ENCODE data around the gene PNMA8B.
"Not testable (repeated sequence)": the region's sequence is repeated elsewhere in the genome, so short reads cannot be mapped to it uniquely, and the experiment has no call there.

The PNMA8B gene

DNA sequence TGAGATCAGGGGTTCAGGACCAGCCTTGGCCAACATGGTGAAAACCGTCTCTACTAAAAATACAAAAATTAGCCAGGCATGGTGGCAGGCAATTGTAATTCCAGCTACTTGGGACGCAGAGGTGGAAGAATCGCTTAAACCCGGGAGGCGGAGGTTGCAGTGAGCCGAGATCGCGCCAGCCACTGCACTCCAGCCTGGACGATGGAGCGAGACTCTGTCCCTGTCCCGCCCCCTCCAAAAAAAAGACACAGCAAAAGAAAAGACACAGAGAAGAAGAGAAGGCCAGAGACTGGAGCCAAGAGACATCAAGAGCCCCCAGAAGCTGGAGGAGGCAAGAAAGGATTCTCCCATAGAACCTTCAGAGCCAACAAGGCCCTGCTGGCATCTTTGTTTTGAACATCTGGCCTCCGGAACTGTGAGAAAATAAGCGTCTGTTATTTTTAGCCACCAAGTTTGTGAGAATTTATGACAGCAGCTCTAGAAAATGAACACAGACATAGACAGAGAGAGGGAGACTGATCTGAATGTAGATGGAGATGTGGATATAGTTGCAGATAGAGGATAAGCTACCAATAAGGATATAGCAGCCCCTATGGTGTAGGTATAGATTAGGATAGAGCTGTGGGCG lies 25.7 kb upstream of the PNMA8B start:
- H3K4me3 ChIP-seq (ENCODE audit: low read length) = no peak overlapping the region
- no peak for TF ChIP-seq ZNF274 (IDR thresholded peaks at IDR 0.05; ENCODE audit: low read depth, low read length)

DNA sequence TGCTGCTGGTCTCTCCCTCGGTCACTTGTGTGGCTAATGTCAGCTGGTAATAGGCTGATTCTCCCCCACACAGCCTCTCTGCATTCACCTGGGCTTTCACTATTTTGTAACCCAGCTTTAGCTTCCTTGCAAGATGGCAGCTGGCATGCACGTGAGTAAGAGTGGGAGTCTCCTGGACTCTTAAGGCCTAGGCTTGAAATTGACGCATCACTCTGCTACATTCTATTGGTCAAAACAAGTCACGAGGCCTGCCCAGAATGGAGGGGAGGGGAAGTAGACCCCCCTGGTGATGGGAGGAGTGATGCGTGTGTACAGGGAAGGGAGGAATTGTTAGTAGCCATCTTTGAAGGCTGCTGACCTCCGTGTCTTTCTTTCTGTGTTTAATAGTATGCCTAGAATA lies 24.9 kb upstream of the PNMA8B start:
- H3K4me3 ChIP-seq (ENCODE audit: low read length) = no peak overlapping the region
- no peak for TF ChIP-seq ZNF274 (IDR thresholded peaks at IDR 0.05; ENCODE audit: low read depth, low read length)

GRCh38 chr19:46517471-46517870 lies 21.8 kb upstream of the PNMA8B start:
- H3K4me3 ChIP-seq (ENCODE audit: low read length) = no peak overlapping the region
- TF ChIP-seq ZNF274 (IDR thresholded peaks at IDR 0.05; ENCODE audit: low read depth, low read length) = no peak

DNA sequence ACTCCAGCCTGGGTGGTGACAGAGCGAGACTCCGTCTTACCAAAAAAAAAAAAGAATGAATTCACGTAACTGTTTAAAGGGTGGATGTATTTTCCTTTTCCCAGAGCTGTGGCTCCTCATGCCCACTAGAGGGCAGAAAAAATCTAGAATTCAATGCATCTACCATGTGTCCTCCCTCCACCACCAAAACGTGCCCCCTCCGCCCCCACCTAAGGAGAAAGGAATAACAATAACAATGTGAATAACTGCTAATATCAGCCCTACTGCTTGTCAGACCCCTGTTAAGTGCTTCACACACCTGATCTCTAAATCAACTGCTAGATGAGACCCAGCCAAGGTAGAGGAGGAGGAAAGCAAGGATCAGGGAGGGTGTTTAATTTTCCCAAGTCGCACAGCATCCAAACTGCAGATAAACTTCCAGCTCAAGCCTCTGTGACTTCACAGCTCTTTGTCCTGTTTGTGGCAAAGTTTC lies 20.2 kb upstream of the PNMA8B start:
- no peak for TF ChIP-seq ZNF274 (IDR thresholded peaks at IDR 0.05; ENCODE audit: low read depth, low read length)
- no peak overlapping the region for H3K4me3 ChIP-seq (ENCODE audit: low read length)

DNA sequence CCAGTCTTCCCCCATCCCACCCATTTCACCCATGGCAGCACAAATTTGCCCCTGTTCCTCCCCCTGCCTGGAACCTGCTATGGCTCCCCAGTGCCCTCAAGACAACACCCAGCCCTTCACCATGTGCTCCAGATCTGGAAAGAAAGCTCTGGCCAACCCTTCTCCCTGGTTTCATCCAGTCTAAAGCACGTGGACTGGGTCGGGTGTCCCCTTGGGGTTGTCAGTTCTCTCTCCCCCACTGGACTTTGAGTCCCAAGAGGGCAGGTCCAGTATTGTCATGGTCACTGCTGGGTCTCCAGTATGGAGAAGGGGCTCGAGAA lies 19.6 kb upstream of the PNMA8B start:
- TF ChIP-seq ZNF274 (IDR thresholded peaks at IDR 0.05; ENCODE audit: low read depth, low read length) = no peak
- no peak overlapping the region for H3K4me3 ChIP-seq (ENCODE audit: low read length)

- no peak overlapping the region for H3K4me3 ChIP-seq (ENCODE audit: low read length)
- TF ChIP-seq ZNF274 (IDR thresholded peaks at IDR 0.05; ENCODE audit: low read depth, low read length) = no peak
These were observed 19.1 kb upstream of the PNMA8B start for GRCh38 chr19:46514589-46515289.

DNA sequence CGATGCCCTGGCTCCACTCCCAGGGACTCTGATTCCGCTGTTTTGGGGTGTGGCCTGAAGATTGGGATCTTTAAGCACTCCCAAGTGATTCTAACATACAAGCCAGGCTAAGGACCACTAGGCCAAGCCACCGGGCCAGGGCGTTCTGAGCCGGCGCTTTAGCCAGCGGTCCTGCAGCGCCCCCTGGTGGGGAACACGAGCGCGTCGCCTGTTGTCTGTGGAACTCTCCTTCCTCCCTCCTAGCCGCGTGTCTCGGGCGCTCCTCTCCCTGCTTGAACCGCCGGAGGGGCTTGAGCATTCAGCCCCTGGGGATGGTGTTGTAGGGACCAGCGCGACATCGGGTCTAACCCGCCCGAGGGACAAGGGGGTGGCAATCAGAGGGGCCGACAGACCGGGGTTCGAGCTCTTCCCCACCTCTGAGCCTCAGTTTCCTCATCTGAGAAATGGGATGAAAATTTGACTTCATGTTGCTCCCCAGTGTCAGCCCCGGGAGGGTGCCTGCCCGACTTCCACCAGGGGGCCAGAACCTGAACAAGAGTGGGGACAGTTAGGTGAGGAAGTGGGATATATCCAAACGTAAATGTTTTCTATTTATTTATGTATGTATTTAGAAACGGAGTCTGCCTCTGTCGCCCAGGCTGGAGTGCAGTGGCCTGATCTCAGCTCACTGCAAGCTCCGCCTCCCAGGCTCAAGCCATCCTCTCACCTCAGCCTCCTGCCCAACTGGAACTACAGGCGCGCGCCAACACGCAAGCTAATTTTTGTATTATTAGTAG lies 18.0 kb upstream of the PNMA8B start:
- H3K4me3 ChIP-seq (ENCODE audit: low read length) = no peak overlapping the region
- no peak for TF ChIP-seq ZNF274 (IDR thresholded peaks at IDR 0.05; ENCODE audit: low read depth, low read length)

DNA sequence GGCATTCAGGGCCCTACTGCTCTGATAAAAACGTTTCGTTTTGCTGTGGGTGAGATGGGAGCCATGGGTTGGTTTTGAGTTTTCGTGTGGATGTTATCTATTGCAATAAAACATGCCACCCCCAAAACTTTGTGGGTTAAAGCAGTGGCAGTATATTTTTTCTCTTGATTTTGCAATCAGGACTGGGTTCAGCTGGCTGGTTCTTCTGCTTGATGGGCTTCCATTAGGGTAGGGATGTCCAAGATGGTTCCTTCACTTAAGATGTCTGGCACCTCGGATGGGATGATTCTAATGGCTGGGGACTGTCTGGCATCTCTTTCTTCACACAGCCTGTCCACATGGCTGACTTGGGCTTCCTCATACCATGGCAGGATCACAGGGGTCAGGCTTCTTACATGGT lies 15.6 kb upstream of the PNMA8B start:
- H3K4me3 ChIP-seq (ENCODE audit: low read length) = no peak overlapping the region
- TF ChIP-seq ZNF274 (IDR thresholded peaks at IDR 0.05; ENCODE audit: low read depth, low read length) = no peak

DNA sequence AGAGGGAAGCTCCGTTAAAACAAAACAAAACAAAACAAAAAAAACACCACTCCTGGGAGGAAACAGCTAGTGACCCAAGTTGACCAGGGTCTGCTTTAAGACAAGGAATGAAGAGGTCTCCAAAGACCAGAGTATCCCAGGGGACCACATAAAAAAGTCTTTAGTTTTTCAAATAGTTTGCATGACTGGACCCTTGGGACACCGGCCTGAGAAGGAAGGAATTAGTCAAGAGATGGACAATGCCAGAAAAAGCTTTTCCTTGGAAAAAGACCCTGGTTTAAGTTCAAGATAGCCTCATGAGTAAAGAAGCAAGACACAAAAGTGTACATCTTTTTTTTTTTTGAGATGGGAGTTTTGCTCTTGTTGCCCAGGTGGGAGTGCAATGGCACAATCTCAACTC lies 12.5 kb upstream of the PNMA8B start:
- no peak for TF ChIP-seq ZNF274 (IDR thresholded peaks at IDR 0.05; ENCODE audit: low read depth, low read length)
- no peak overlapping the region for H3K4me3 ChIP-seq (ENCODE audit: low read length)

- TF ChIP-seq ZNF274 (IDR thresholded peaks at IDR 0.05; ENCODE audit: low read depth, low read length) = no peak
- no peak overlapping the region for H3K4me3 ChIP-seq (ENCODE audit: low read length)
These were observed 8.3 kb upstream of the PNMA8B start for GRCh38 chr19:46503848-46504453.

- TF ChIP-seq ZNF274 (IDR thresholded peaks at IDR 0.05; ENCODE audit: low read depth, low read length) = no peak
- H3K4me3 ChIP-seq (ENCODE audit: low read length) = no peak overlapping the region
These were observed 7.2 kb upstream of the PNMA8B start for GRCh38 chr19:46502891-46503290.

- no peak for TF ChIP-seq ZNF274 (IDR thresholded peaks at IDR 0.05; ENCODE audit: low read depth, low read length)
- no peak overlapping the region for H3K4me3 ChIP-seq (ENCODE audit: low read length)
These were observed 4.0 kb upstream of the PNMA8B start for GRCh38 chr19:46499692-46500091.

DNA sequence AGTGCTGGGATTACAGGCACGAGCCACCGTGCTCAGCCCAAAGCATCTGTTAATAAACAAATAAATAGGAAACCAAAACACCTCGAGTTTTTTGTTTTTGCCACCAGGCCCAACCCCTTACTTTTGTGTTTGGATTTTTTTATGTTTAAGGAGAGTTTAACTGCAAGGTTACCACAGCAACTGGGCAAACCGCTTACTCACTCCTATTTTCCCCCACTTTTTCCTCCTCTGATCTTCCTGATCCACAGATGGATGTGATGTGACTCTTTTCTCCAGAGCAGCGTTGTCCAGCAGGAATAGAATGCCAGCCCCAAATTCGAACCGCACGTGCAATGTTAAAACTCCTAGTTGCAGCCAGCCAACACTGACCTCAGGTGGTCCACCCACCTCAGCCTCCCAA lies 2.1 kb upstream of the PNMA8B start:
- TF ChIP-seq ZNF274 (IDR thresholded peaks at IDR 0.05; ENCODE audit: low read depth, low read length) = no peak
- no peak overlapping the region for H3K4me3 ChIP-seq (ENCODE audit: low read length)

GRCh38 chr19:46496886-46497285 lies 1.2 kb upstream of the PNMA8B start:
- H3K4me3 ChIP-seq (ENCODE audit: low read length) = not testable (repeated sequence)

DNA sequence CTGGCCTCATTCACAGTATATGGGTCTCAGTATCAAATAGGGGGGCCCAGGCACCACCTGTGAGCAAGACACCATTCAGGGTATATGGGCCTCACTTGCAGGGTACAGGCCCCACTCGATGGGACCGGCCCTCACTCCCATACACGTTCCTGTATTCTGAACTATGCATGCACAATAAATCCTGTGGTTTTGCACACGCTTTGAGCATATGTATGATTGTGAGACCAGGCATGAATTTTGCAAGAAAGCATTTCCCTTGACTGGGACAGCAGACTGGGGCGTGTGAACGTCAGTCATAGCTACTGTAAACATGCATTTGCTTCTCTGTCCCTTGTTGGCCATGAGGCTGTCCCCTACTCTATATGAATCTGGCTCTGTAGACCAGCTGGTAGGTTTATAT lies 637 bp upstream of the PNMA8B start:
- H3K4me3 ChIP-seq (ENCODE audit: low read length) = no peak overlapping the region
- no peak for TF ChIP-seq ZNF274 (IDR thresholded peaks at IDR 0.05; ENCODE audit: low read depth, low read length)
